ENCODE results near the gene AASS. TPM values are rescaled to one million over a fixed set of nuclear protein-coding genes. Genes with fewer than 3 reads are reported as not detected.

Gene AASS
- total and polyA plus RNA-seq, 2 experiments from 2014 or later = 368 to 789 TPM

DNA sequence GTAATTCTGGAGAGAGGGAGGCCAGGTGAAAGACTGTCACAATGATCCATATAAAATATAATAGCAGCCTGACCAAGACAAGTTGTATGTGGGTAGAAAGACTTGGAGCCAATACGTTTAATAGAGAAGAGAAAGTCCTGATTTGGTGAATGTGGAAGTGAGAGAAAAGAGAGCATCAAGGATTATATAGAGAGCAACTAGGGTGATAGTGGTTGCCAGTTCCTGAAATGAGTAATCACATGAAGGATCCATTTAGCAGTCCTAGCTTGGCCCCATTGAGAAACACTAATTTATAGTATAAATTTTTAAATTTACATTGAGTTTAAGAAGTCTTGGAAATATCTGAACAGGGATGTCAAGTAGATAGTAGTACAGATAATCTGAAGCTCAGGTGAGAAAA, 74.0 kb downstream of the AASS start:
- TF ChIP-seq, protein P1, sequence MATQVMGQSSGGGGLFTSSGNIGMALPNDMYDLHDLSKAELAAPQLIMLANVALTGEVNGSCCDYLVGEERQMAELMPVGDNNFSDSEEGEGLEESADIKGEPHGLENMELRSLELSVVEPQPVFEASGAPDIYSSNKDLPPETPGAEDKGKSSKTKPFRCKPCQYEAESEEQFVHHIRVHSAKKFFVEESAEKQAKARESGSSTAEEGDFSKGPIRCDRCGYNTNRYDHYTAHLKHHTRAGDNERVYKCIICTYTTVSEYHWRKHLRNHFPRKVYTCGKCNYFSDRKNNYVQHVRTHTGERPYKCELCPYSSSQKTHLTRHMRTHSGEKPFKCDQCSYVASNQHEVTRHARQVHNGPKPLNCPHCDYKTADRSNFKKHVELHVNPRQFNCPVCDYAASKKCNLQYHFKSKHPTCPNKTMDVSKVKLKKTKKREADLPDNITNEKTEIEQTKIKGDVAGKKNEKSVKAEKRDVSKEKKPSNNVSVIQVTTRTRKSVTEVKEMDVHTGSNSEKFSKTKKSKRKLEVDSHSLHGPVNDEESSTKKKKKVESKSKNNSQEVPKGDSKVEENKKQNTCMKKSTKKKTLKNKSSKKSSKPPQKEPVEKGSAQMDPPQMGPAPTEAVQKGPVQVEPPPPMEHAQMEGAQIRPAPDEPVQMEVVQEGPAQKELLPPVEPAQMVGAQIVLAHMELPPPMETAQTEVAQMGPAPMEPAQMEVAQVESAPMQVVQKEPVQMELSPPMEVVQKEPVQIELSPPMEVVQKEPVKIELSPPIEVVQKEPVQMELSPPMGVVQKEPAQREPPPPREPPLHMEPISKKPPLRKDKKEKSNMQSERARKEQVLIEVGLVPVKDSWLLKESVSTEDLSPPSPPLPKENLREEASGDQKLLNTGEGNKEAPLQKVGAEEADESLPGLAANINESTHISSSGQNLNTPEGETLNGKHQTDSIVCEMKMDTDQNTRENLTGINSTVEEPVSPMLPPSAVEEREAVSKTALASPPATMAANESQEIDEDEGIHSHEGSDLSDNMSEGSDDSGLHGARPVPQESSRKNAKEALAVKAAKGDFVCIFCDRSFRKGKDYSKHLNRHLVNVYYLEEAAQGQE (IDR thresholded peaks at IDR 0.05; ENCODE audit: unreplicated experiment) = no peak
- TF ChIP-seq CREB1 (CRISPR knock-in tag; IDR thresholded peaks at IDR 0.05; ENCODE audit: low read depth) = no peak
- TF ChIP-seq EZH2 (IDR thresholded peaks at IDR 0.05; ENCODE audit: low read depth, unreplicated experiment) = no peak
- TF ChIP-seq ZNF114 (CRISPR knock-in tag; IDR thresholded peaks at IDR 0.05) = no peak
- no peak for TF ChIP-seq NANOG (IDR thresholded peaks at IDR 0.05; ENCODE audit: borderline replicate concordance)
- TF ChIP-seq, protein P2, sequence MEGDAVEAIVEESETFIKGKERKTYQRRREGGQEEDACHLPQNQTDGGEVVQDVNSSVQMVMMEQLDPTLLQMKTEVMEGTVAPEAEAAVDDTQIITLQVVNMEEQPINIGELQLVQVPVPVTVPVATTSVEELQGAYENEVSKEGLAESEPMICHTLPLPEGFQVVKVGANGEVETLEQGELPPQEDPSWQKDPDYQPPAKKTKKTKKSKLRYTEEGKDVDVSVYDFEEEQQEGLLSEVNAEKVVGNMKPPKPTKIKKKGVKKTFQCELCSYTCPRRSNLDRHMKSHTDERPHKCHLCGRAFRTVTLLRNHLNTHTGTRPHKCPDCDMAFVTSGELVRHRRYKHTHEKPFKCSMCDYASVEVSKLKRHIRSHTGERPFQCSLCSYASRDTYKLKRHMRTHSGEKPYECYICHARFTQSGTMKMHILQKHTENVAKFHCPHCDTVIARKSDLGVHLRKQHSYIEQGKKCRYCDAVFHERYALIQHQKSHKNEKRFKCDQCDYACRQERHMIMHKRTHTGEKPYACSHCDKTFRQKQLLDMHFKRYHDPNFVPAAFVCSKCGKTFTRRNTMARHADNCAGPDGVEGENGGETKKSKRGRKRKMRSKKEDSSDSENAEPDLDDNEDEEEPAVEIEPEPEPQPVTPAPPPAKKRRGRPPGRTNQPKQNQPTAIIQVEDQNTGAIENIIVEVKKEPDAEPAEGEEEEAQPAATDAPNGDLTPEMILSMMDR (conservative IDR thresholded peaks at IDR 0.05; ENCODE audit: low read depth in 2 of 2) = no peak
- TF ChIP-seq POLR2AphosphoS5 (IDR thresholded peaks at IDR 0.05; ENCODE audit: low read depth) = no peak
- TF ChIP-seq EZH2phosphoT487 (IDR thresholded peaks at IDR 0.05; ENCODE audit: unreplicated experiment) = no peak
- TF ChIP-seq, protein P3, sequence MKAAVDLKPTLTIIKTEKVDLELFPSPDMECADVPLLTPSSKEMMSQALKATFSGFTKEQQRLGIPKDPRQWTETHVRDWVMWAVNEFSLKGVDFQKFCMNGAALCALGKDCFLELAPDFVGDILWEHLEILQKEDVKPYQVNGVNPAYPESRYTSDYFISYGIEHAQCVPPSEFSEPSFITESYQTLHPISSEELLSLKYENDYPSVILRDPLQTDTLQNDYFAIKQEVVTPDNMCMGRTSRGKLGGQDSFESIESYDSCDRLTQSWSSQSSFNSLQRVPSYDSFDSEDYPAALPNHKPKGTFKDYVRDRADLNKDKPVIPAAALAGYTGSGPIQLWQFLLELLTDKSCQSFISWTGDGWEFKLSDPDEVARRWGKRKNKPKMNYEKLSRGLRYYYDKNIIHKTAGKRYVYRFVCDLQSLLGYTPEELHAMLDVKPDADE (IDR thresholded peaks at IDR 0.05) = no peak
- no peak for TF ChIP-seq ZNF331 (CRISPR knock-in tag; IDR thresholded peaks at IDR 0.05; ENCODE audit: low read depth)
- TF ChIP-seq, protein P4, sequence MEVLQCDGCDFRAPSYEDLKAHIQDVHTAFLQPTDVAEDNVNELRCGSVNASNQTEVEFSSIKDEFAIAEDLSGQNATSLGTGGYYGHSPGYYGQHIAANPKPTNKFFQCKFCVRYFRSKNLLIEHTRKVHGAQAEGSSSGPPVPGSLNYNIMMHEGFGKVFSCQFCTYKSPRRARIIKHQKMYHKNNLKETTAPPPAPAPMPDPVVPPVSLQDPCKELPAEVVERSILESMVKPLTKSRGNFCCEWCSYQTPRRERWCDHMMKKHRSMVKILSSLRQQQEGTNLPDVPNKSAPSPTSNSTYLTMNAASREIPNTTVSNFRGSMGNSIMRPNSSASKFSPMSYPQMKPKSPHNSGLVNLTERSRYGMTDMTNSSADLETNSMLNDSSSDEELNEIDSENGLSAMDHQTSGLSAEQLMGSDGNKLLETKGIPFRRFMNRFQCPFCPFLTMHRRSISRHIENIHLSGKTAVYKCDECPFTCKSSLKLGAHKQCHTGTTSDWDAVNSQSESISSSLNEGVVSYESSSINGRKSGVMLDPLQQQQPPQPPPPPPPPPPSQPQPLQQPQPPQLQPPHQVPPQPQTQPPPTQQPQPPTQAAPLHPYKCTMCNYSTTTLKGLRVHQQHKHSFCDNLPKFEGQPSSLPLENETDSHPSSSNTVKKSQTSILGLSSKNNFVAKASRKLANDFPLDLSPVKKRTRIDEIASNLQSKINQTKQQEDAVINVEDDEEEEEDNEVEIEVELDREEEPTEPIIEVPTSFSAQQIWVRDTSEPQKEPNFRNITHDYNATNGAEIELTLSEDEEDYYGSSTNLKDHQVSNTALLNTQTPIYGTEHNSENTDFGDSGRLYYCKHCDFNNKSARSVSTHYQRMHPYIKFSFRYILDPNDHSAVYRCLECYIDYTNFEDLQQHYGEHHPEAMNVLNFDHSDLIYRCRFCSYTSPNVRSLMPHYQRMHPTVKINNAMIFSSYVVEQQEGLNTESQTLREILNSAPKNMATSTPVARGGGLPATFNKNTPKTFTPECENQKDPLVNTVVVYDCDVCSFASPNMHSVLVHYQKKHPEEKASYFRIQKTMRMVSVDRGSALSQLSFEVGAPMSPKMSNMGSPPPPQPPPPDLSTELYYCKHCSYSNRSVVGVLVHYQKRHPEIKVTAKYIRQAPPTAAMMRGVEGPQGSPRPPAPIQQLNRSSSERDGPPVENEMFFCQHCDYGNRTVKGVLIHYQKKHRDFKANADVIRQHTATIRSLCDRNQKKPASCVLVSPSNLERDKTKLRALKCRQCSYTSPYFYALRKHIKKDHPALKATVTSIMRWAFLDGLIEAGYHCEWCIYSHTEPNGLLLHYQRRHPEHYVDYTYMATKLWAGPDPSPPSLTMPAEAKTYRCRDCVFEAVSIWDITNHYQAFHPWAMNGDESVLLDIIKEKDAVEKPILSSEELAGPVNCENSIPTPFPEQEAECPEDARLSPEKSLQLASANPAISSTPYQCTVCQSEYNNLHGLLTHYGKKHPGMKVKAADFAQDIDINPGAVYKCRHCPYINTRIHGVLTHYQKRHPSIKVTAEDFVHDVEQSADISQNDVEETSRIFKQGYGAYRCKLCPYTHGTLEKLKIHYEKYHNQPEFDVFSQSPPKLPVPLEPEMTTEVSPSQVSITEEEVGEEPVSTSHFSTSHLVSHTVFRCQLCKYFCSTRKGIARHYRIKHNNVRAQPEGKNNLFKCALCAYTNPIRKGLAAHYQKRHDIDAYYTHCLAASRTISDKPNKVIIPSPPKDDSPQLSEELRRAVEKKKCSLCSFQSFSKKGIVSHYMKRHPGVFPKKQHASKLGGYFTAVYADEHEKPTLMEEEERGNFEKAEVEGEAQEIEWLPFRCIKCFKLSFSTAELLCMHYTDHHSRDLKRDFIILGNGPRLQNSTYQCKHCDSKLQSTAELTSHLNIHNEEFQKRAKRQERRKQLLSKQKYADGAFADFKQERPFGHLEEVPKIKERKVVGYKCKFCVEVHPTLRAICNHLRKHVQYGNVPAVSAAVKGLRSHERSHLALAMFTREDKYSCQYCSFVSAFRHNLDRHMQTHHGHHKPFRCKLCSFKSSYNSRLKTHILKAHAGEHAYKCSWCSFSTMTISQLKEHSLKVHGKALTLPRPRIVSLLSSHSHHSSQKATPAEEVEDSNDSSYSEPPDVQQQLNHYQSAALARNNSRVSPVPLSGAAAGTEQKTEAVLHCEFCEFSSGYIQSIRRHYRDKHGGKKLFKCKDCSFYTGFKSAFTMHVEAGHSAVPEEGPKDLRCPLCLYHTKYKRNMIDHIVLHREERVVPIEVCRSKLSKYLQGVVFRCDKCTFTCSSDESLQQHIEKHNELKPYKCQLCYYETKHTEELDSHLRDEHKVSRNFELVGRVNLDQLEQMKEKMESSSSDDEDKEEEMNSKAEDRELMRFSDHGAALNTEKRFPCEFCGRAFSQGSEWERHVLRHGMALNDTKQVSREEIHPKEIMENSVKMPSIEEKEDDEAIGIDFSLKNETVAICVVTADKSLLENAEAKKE (CRISPR knock-in tag; IDR thresholded peaks at IDR 0.05) = no peak
- no peak for TF ChIP-seq JUNB (IDR thresholded peaks at IDR 0.05; ENCODE audit: unreplicated experiment)
- TF ChIP-seq STAT1 (IDR thresholded peaks at IDR 0.05; ENCODE audit: unreplicated experiment) = no peak
- ATAC-seq = no peak
- H3K27ac ChIP-seq (ENCODE audit: low read depth) = no peak overlapping the region
- H3K9me2 ChIP-seq (ENCODE audit: insufficient read depth) = no peaks in the 10 kb centered on the region
- DNase-seq (ENCODE audit: low spot score) = no peak
- peaks cover 2% of the 10 kb centered on the region; the same call in 1 of the 2 replicates for H3K36me3 ChIP-seq (ENCODE audit: insufficient read depth)
- H3K4me3 ChIP-seq = no peak overlapping the region
- peaks cover 18% of the 10 kb centered on the region for H3K27me3 Mint-ChIP-seq (ENCODE audit: insufficient read depth, low read depth, poor library complexity)
- H3K27me3 ChIP-seq (ENCODE audit: insufficient read depth) = no peaks in the 10 kb centered on the region
- H3K79me2 ChIP-seq (replicated peaks; ENCODE audit: insufficient read depth) = no peaks in the 10 kb centered on the region
- H3K27ac Mint-ChIP-seq = no peak overlapping the region
- H3F3A ChIP-seq (replicated peaks; ENCODE audit: low read depth) = peaks cover 5% of the 10 kb centered on the region; the same call in 1 of the 2 replicates
- H3K9me3 Mint-ChIP-seq = 0 out of 3 replicates have a peak, but pooled peaks cover 3% of the 10 kb centered on the region
- H3K4me1 Mint-ChIP-seq = peaks cover 9% of the 10 kb centered on the region; the same call in 2 of the 3 replicates
- H3K4me2 ChIP-seq = no peak overlapping the region
- no peaks in the 10 kb centered on the region for H3K4me1 ChIP-seq (ENCODE audit: insufficient read depth)
- peaks cover 17% of the 10 kb centered on the region for H3K36me3 Mint-ChIP-seq (ENCODE audit: low read depth)
- H2AFZ ChIP-seq = no peak overlapping the region
- no peak overlapping the region for H3K4me3 Mint-ChIP-seq
- H4K20me1 ChIP-seq (replicated peaks; ENCODE audit: insufficient read depth) = no peaks in the 10 kb centered on the region

Data from GM23338 (cell line).